Activated B cell treated with CpG ODN at 0.5 μM for 24 hours (primary cell): ENCODE data around the gene HOXC12. TPM values are rescaled to one million over a fixed set of nuclear protein-coding genes. Genes with fewer than 3 reads are reported as not detected.
A peak's percentile ranks its signal among the peaks of the same experiment; 100 is the strongest.

Experiments
- ATAC-seq: fragments of 200-7000 bp; cut with Tn5 transposase; one replicate; pipeline ENCODE4 v1.10.0; 2021; ENCODE audit warnings: low read depth, mild to moderate bottlenecking, moderate library complexity
- CTCF ChIA-PET: fragments of 350-600 bp; sonication (Branson Sonifier 250); formaldehyde crosslinking; loops from one replicate; lab custom pipeline; 2021; ENCODE audit warnings: antibody characterized with exemption; lab: Charles Lee
- POLR2A ChIA-PET: fragments of 350-600 bp; sonication (Branson Sonifier 250); formaldehyde crosslinking; loops from one replicate; lab custom pipeline; 2021; ENCODE audit warnings: antibody characterized with exemption; lab: Charles Lee
- DNase-seq: peaks from one replicate; pipeline ENCODE4 v3.0.0; 2022
- H3K27ac Mint-ChIP-seq: one replicate; pipeline ENCODE4 v1.8.0; 2020; ENCODE audit warnings: mixed read lengths
- H3K27me3 Mint-ChIP-seq: one replicate; pipeline ENCODE4 v1.8.0; 2021; ENCODE audit warnings: mixed read lengths
- H3K36me3 Mint-ChIP-seq: one replicate; pipeline ENCODE4 v1.8.0; 2021; ENCODE audit warnings: low read depth, mixed read lengths
- H3K4me1 Mint-ChIP-seq: one replicate; pipeline ENCODE4 v1.8.0; 2021; ENCODE audit warnings: mixed read lengths
- H3K4me3 Mint-ChIP-seq: one replicate; pipeline ENCODE4 v1.8.0; 2020; ENCODE audit warnings: mild to moderate bottlenecking, mixed read lengths
- H3K9me3 Mint-ChIP-seq: one replicate; pipeline ENCODE4 v1.8.0; 2020; ENCODE audit warnings: mixed read lengths
- intact Hi-C: fragments of 100-400 bp; cut with micrococcal nuclease; formaldehyde crosslinking; loops from one replicate; pipeline ENCODE4 v1.15.1; 2024
- total RNA-seq: library from RNA; stranded (reverse); gene quantifications from 2 replicates; pipeline ENCODE4 v1.2.3, GENCODE V29; 2022
- TF ChIP-seq, protein P1 (sequence below): fragments of 200-600 bp; IDR thresholded peaks from one replicate; pipeline ENCODE4 v1.8.0; 2022; ENCODE audit warnings: antibody characterized with exemption, mild to moderate bottlenecking

The HOXC12 gene
- total RNA-seq, 1 donor from 2014 or later = not detected

- intact Hi-C loops = loop anchor here (5.0 kb wide), 1 partner anchor 193 kb away; no protein-coding TSS in a partner anchor
- ChIA-PET POLR2A (interaction anchor here (0.7 to 1.7 kb wide), 3 partner anchors 9 to 223 kb away, joined by 4 to 6 read pairs (median 5); no protein-coding TSS in a partner anchor), CTCF (interaction anchor here (0.6 to 3.5 kb wide), 2 partner anchors 13 to 21 kb away, joined by 3 to 13 read pairs; no protein-coding TSS in a partner anchor)
- peak within 1 kb of the TSS; percentile 56 for H3K27ac Mint-ChIP-seq
- H3K27me3 Mint-ChIP-seq = peaks cover 88% of the 10 kb centered on the region
- TF ChIP-seq, protein P1, sequence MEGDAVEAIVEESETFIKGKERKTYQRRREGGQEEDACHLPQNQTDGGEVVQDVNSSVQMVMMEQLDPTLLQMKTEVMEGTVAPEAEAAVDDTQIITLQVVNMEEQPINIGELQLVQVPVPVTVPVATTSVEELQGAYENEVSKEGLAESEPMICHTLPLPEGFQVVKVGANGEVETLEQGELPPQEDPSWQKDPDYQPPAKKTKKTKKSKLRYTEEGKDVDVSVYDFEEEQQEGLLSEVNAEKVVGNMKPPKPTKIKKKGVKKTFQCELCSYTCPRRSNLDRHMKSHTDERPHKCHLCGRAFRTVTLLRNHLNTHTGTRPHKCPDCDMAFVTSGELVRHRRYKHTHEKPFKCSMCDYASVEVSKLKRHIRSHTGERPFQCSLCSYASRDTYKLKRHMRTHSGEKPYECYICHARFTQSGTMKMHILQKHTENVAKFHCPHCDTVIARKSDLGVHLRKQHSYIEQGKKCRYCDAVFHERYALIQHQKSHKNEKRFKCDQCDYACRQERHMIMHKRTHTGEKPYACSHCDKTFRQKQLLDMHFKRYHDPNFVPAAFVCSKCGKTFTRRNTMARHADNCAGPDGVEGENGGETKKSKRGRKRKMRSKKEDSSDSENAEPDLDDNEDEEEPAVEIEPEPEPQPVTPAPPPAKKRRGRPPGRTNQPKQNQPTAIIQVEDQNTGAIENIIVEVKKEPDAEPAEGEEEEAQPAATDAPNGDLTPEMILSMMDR = no peak
- H3K9me3 Mint-ChIP-seq = no peaks in the 10 kb centered on the region
- H3K4me3 Mint-ChIP-seq = peak within 1 kb of the TSS; percentile 15
- H3K4me1 Mint-ChIP-seq = peaks cover 28% of the 10 kb centered on the region
- no peaks in the 10 kb centered on the region for H3K36me3 Mint-ChIP-seq
- ATAC-seq = peak; percentile 37
- no peak for DNase-seq
Measured at GRCh38 chr12:53984901-53985691, 30.4 kb downstream of the HOXC12 start, which contains the start of gene HOXC10. Gene HOXC10 (plus strand): TSS chr12:53985146. CDS start chr12:53985260, 114 bp downstream.

GRCh38 chr12:53985692-53985993 lies 30.9 kb downstream of the HOXC12 start:
- H3K4me3 Mint-ChIP-seq = no peak overlapping the region
- H3K4me1 Mint-ChIP-seq = peaks cover 28% of the 10 kb centered on the region
- H3K27ac Mint-ChIP-seq = peak overlapping the region; percentile 50
- POLR2A ChIA-PET = interaction anchor here (1.7 kb wide), 1 partner anchor 222 kb away, joined by 5 read pairs; no protein-coding TSS in a partner anchor
- CTCF ChIA-PET = interaction anchor here (0.6 to 3.5 kb wide), 3 partner anchors 13 to 54 kb away, joined by 3 to 13 read pairs (median 3); no protein-coding TSS in a partner anchor
- H3K9me3 Mint-ChIP-seq = no peaks in the 10 kb centered on the region
- peaks cover 89% of the 10 kb centered on the region for H3K27me3 Mint-ChIP-seq
- TF ChIP-seq, protein P1 = no peak
- DNase-seq (no peak), ATAC-seq (no peak)
- H3K36me3 Mint-ChIP-seq = no peaks in the 10 kb centered on the region
- intact Hi-C loops = loop anchor here (5.0 kb wide), 1 partner anchor 193 kb away; no protein-coding TSS in a partner anchor

- DNase-seq (no peak), ATAC-seq (no peak)
- H3K27ac Mint-ChIP-seq = peak overlapping the region; percentile 50
Measured at GRCh38 chr12:53985994-53986685, 31.4 kb downstream of the HOXC12 start.

GRCh38 chr12:53986686-53987483 lies 32.2 kb downstream of the HOXC12 start:
- DNase-seq (no peak), ATAC-seq (no peak)
- intact Hi-C loops = loop anchor here (5.0 kb wide), 1 partner anchor 195 kb away; no protein-coding TSS in a partner anchor
- Mint-ChIP-seq H3K36me3 (no peaks in the 10 kb centered on the region), H3K4me3 (no peak overlapping the region), H3K4me1 (peaks cover 28% of the 10 kb centered on the region), H3K27ac (no peak overlapping the region), H3K9me3 (no peaks in the 10 kb centered on the region), H3K27me3 (peaks cover 88% of the 10 kb centered on the region)
- TF ChIP-seq, protein P1 = no peak
- ChIA-PET POLR2A (no interaction called here), CTCF (interaction anchor here (1.5 to 3.5 kb wide), 2 partner anchors 19 to 55 kb away, joined by 3 to 13 read pairs; no protein-coding TSS in a partner anchor)

More at GRCh38 chr12:53985994-53986685, 31.4 kb downstream of the HOXC12 start:
- Mint-ChIP-seq H3K27me3 (peaks cover 89% of the 10 kb centered on the region), H3K36me3 (no peaks in the 10 kb centered on the region), H3K4me1 (peaks cover 28% of the 10 kb centered on the region), H3K9me3 (no peaks in the 10 kb centered on the region), H3K4me3 (no peak overlapping the region)
- ChIA-PET POLR2A (interaction anchor here (1.7 kb wide), 1 partner anchor 222 kb away, joined by 5 read pairs; no protein-coding TSS in a partner anchor), CTCF (interaction anchor here (1.5 to 3.5 kb wide), 2 partner anchors 20 to 55 kb away, joined by 3 to 13 read pairs; no protein-coding TSS in a partner anchor)
- intact Hi-C loops = loop anchor here (5.0 kb wide), 1 partner anchor 194 kb away; no protein-coding TSS in a partner anchor
- TF ChIP-seq, protein P1 = no peak
